ENCODE data around the gene KCTD2.

KCTD2 gene

GRCh38 chr17:75102385-75102821, 55.4 kb downstream of the KCTD2 start:
- DNase-seq, result no peak

DNA sequence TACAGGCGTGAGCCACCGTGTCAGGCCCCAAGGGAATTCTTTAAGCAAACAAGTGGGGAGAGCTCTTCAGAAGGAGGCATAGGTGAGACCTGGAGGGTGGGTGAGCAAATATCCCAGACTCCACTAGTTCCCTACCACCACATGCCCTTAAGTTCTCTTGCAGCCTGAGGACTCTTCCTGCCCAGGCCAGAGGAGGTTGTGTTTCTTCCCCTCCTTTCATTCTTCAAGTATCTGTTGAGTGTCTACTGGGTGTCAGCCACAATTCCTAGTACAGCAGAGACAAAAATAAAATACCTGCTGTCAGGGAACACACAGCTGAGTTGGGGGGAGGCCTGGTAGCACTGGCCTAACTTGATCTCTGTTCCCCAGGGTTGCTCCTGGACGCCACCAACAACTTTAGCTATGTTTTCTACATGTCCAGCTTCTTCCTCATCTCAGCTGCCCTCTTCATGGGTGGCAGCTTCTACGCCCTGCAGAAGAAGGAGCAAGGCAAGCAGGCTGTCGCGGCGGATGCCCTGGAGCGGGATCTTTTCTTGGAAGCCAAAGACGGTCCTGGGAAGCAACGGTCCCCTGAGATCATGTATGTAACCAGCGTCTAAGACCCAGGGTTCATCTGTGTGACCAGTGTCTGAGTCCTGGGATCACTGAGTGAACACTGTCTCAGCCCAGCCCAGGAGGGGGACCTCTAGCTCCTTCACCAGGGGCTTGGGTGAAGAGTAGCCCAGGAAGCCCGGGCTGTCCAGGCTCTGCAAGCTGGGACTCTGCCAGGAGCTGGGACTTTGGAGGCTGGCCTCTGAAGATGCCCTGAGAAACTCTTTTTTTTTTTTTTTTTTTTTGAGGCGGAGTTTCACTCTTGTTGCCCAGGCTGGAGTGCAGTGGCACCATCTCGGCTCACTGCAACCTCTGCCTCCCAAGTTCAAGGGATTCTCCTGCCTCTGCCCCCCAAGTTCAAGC, 56.9 kb downstream of the KCTD2 start:
- DNase-seq, result no peak

DNA sequence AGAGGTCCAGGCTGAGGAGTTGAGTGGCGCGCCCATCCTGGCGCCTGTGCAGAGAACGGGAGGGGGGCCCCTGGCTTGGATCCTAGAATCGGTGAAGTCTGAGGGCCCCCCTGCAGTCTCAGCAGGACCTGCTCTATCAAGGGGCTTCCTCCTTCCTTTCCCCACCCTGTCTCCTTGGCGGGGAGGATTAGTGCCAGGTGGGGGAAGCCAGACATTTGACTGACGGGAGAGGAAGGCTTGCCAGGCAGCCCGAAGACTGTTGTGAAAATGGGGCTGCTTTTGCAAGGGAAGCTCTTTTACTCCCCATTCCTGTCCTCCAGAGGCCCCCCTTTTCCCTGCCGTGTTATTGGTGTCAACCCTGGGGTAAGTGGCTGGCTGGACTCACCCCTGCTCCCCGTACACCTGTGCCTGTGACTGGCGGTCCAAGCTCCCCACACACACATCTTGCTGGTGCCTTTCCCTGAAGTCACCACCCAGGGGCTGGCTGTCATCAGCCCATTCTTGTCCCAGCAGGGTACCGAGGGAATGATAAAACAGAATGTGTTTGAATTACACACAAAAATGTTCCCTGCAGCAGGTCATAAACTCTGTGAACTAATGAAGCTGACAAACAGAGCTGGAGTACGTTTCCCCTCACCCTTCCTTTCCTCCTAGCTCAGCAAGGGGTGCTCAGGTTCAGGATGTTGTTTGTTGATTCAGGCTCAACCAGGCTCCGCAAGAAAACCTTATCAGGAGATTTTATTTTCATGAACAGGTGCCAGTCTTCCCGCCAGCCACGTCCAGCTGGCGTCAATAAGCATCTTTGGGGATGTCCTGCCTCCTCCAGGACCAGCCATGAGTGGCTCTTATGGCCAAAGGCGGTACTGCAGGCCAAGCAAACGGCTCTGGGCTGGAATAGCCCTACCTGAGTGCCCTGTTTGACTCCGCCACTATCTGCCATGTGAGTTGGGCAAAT, 58.4 kb downstream of the KCTD2 start:
- DNase-seq, result peak; percentile 39

GRCh38 chr17:75108193-75108592, 61.2 kb downstream of the KCTD2 start:
- DNase-seq, result no peak

GRCh38 chr17:75109046-75109406, 62.0 kb downstream of the KCTD2 start:
- DNase-seq, result peak; percentile 33

- DNase-seq, result peak; percentile 94
These were observed 62.6 kb downstream of the KCTD2 start, which contains the start of gene ARMC7 for GRCh38 chr17:75109407-75110233. TSS of gene ARMC7 (plus strand) at chr17:75109969. CDS start at chr17:75110289, 320 bp downstream.

- DNase-seq, result peak; percentile 44
These were observed 63.4 kb downstream of the KCTD2 start for GRCh38 chr17:75110234-75110937.

DNA sequence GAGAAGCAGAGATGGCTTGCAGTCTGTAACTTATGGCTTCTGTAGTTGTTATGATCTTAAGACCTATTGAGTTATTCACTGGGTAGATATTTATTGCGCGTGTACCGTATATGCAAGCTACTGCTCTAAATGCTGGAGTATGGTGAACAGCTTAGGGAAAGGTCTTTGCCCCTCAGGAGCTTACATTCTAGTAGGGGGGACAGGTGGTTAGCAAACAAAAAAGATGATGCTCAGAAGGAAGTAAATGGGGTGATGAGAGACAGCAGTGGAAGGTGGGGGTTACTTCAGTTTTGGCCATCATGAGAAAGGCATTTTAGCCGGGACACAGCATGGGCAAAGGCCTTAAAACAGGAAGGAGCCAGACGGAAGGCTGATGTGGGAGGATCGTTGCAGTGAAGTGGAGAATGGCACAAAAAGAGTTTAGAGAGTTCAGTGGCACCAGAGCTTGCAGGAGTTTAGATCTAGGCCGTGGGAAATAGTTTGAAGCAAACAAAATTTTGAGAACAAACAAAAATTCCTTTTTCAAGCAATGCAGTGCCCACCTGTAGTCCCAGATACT, 64.8 kb downstream of the KCTD2 start:
- no peak for DNase-seq

GRCh38 chr17:75113798-75114551, 67.0 kb downstream of the KCTD2 start:
- peak; percentile 85 for DNase-seq

DNA sequence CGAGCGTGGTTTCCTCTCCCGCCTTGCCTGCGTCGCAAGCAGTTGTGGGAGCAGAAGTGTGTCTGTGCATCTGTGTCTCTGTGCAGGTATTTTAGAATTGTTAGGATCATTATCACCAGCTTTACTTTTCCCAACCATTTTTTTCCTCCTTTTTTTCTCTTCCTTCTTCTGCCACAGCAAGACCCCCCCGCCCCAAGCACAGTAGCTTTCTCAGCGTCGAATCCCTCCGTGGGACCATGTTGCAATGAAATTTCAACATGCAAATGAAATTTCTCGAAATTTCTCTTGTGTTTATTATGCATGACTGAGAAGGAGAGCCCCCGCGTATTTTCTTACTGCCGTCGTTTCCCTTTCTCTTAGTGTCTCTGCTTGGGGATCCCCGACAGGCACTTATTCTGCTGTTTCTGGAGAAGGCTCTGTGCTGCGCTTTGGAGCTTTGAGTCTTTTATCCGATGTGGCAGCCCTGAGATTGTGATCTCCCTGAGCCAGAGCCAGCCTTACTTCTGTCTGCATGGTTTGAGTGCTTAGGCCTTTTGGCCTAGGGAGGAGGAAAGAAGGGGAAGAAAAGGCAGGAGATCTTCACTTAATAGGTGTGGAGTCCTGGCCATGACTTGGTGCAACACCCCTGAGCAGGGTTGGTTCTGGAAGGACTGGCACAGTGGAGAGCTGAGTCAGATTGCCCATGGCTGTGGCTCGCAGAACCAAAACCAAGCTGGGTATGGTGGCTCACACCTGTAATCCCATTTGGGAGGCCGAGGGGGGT, 67.7 kb downstream of the KCTD2 start:
- no peak for DNase-seq
